Activated T-cell treated with anti-CD3 and anti-CD28 coated beads for 48 hours (primary cell): ENCODE data around the gene SLA2.
"Not testable (repeated sequence)": the region's sequence is repeated elsewhere in the genome, so short reads cannot be mapped to it uniquely, and the experiment has no call there.

ENCODE experiments used
- DNase-seq: peaks from one replicate; pipeline ENCODE4 v3.0.0-alpha.2; 2020; ENCODE audit warnings: low read depth

SLA2 gene

DNA sequence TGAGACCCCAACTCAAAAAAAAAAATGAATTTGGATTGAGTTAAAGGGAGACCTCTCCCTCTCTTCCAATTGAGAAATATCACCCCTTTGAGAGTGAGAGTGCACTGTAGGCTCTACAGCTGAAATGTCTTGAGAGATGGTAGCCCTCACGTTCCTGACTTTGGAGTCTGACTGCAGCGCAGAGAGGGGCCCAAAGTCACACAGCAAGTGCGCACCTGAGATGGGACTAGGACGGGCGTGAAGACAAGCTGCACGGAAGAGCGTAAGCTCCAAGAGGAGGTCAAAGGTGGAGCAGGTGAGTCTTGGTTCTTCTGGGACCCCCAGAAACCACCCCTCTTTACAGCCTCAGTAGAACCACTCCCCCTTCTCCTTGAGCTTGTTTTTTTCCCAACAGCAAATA, 643 bp downstream of the SLA2 start:
- DNase-seq: no peak

- peak; percentile 35 for DNase-seq
Measured at GRCh38 chr20:36644706-36645095, 1.3 kb downstream of the SLA2 start.

GRCh38 chr20:36644032-36644705, 1.8 kb downstream of the SLA2 start:
- peak; percentile 54 for DNase-seq

- no peak for DNase-seq
Measured at GRCh38 chr20:36642136-36642535, 3.9 kb downstream of the SLA2 start.

DNA sequence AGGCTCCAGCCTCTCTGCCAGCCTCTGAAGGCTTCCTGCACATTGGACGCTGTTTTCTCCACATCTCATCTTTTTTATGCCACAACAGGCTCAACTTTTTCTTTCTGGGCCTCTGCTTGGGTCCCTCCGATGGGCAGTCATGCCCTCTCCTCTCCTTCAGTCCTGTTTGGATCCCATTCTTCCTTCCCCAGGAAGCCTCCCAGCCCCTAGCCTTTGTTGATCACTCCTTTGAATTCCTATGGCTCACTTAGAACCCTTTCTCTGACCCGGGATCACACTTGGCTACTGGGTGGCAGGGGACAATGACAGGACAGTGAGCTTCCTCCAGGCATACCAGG, 4.5 kb downstream of the SLA2 start:
- DNase-seq: no peak

DNA sequence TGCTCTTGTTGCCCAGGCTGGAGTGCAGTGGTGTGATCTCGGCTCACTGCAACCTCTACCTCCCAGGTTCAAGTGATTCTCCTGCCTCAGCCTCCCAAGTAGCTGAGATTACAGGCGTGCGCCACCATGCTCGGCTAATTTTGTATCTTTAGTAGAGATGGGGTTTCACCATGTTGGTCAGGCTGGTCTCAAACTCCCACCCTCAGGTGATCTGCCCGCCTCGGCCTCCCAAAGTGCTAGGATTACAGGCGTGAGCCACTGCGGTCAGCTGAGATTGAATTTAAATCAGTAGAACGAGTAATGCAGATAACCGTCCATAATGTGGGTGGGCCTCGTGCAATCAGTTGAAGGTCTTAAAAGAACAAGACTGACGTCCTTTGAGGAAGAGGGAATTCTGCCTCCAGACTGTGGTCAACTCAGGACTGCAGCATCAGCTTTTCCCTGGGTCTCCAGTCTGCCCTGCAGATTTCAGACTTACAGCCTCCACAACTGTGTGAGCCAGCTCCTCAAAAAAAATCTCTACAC, 7.1 kb downstream of the SLA2 start:
- DNase-seq: not testable (repeated sequence)

- DNase-seq: no peak
Measured at GRCh38 chr20:36634342-36634741, 11.7 kb downstream of the SLA2 start.

GRCh38 chr20:36633285-36633772, 12.7 kb downstream of the SLA2 start:
- DNase-seq: no peak

DNA sequence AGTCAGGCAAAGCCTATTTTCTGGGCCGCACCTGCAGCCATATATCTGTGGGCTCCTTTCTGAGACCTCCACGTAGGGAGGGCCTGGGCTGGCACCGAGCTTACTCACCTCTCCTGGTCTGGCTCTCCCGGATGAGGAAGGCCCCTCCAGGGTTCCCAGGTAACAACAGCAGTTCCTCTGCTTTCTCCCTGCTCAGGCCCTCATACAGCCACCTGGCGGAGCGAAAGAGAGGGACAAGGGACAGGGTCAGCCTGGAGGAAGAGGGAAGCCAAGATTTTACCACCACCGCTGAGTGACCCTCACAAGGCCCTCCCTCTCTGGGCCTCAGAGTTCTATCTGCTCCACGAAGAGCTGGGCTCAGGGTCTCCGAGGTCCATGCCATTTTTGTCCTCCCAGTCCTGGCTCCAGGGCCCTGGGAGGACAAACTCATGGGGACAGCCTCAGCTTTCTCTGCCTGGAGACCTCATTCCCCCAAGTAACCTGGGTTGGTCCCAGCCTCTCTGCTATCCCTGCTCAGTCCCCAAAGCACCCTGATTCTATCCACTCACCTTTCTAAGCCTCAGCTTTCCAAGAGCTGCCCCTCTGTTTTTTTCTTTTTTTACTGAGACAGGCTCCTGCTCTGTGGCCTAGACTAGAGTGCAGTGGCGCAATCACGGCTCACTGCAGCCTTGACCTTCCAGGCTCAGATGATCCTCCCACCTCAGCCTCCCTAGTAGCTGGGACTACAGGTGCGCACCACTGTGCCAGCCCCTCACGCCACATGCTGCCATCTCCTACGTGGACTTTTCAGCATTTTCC, 13.3 kb downstream of the SLA2 start:
- no peak for DNase-seq

DNA sequence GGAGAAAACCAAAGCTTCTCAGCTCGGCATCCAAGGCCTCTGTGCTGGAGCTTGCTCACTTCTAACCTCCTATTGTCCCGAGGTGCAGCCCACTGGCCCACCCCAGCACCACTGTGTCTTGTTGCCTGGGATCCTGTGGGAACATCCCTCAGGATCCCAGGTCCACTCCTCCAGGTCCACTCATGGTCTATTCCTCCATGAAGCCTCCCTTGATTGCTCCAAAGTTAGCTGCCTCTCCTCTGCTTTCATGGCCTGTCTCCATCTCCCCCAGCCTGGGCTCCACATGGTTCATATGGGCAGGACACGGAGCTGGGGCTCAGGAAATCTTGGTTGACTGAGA, 13.9 kb downstream of the SLA2 start:
- DNase-seq: no peak

- no peak for DNase-seq
Measured at GRCh38 chr20:36631646-36632045, 14.3 kb downstream of the SLA2 start.

DNA sequence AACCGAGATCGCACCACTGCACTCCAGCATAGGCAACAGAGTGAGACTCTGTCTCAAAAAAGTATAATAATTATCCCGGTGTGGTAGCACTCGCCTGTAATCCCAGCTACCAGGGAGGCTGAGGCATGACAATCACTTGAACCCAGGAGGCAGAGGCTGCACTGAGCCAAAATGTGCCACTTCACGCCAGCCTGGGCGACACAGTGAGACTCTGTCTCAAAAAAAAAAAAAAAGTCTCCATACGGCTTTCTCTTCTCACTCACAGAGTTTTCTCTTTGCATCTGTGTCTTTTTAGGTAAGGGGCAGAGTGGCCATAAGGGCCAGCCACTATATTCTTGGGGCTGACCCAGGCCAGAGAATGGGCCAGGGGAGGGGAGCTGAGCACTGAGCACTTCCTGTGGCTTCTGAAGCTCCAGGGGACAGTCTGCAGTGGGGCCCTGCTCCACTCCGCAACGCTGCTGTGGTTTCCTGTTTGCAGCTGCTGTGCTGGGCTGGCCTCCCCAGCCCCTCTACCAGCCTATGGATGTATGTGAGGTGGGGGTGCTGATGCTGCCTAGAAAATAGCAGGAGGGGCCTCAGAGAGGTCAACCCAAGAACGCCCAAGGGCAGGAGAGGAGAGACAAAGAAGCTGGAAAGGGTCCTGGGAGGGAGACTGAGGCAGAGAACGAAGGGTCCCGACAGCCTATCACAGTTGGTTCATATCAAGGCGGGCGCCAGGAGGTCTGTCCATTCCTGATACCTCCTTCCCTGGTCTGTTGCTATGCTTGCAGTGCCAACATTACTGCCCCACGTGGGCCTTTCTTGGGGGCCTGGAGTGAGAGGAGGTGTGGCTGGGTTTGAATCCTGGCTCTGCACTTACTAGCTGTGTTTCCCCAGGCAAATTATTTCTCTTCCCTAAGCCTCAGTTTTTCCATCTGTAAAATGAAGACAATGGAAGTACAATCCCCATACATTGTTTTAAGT, 16.0 kb downstream of the SLA2 start:
- no peak for DNase-seq

- DNase-seq: no peak
Measured at GRCh38 chr20:36628076-36628475, 17.9 kb downstream of the SLA2 start.

DNA sequence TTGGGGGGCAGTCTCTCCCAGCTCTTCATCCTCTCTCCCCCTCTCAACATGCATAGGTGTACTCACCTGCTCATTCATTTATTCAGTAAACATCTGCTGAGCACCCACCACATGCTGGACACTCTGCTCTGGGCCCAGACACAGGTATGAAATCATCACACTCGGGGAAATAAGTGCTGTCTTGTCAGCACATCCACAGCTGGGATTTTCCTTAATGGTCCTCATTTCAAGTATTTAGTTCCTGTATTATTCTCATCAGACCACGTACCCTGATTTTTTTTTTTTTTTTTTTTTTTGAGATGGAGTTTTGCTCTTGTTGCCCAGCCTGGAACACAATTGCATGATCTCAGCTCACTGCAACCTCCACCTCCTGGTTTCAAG, 21.1 kb downstream of the SLA2 start:
- no peak for DNase-seq

GRCh38 chr20:36624068-36624943, 21.7 kb downstream of the SLA2 start:
- DNase-seq: no peak

GRCh38 chr20:36623444-36623843, 22.6 kb downstream of the SLA2 start:
- DNase-seq: no peak

- DNase-seq: no peak
Measured at GRCh38 chr20:36620917-36621316, 25.1 kb downstream of the SLA2 start.

GRCh38 chr20:36614781-36615557, 31.0 kb downstream of the SLA2 start:
- DNase-seq: no peak

DNA sequence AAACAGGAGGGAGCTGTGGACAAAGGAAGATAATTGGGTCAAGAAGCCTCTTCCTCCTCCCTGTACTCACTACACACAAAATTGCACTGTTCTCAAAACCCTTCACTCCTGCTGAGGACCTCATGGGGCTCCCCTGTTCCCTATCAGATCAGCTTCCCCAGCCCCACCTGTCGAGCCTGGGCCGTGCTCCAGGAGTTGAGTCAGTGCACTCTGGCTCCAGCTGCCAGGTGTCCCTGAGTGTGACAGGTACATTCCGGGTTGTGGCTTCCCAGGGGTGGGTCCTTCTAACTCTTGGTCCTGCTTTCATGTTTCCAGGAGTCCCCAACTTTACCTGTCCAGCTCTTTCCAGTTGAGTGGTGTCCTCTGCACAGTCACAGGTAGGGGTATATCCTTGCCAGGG, 32.0 kb downstream of the SLA2 start:
- no peak for DNase-seq

GRCh38 chr20:36611625-36612024, 34.4 kb downstream of the SLA2 start:
- DNase-seq: no peak

DNA sequence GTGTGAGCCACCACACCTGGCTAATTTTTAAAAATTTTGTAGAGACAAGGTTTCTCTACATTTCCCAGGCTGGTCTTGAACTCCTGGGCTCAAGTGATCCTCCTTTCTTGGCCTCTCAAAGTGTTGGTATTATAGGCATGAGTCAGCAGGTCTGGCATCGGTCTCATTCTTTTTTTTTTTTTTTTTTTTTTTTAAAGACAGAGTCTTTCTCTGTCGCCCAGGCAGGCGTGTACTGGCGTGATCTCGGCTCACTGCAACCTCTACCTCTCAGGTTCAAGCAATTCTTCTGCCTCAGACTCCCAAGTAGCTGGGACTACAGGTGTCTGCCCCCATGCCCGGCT, 37.6 kb downstream of the SLA2 start:
- not testable (repeated sequence) for DNase-seq
